ENCODE data around the gene PLD4.

PLD4 gene

GRCh38 chr14:104955396-104955770 is 30.7 kb downstream of the PLD4 start:
- H3K4me3 ChIP-seq (ENCODE audit: low read depth, low read length) = no peak overlapping the region
- no peak for DNase-seq (ENCODE audit: low read depth)
- TF ChIP-seq CTCF (IDR thresholded peaks at IDR 0.05; ENCODE audit: insufficient read depth, low read depth, low read length, missing control alignments) = no peak

GRCh38 chr14:104956290-104956890 is 31.7 kb downstream of the PLD4 start:
- TF ChIP-seq CTCF (IDR thresholded peaks at IDR 0.05; ENCODE audit: insufficient read depth, low read depth, low read length, missing control alignments) = no peak
- DNase-seq (ENCODE audit: low read depth) = no peak

GRCh38 chr14:104957146-104958113 is 32.8 kb downstream of the PLD4 start:
- TF ChIP-seq CTCF (IDR thresholded peaks at IDR 0.05; ENCODE audit: insufficient read depth, low read depth, low read length, missing control alignments) = no peak
- no peak for DNase-seq (ENCODE audit: low read depth)
- no peak overlapping the region for H3K4me3 ChIP-seq (ENCODE audit: low read depth, low read length)

More at GRCh38 chr14:104956290-104956890, 31.7 kb downstream of the PLD4 start:
- H3K4me3 ChIP-seq (ENCODE audit: low read depth, low read length) = no peak overlapping the region

GRCh38 chr14:104964546-104964945 is 39.9 kb downstream of the PLD4 start:
- DNase-seq (ENCODE audit: low read depth) = no peak
- no peak overlapping the region for H3K4me3 ChIP-seq (ENCODE audit: low read depth, low read length)
- TF ChIP-seq CTCF (IDR thresholded peaks at IDR 0.05; ENCODE audit: insufficient read depth, low read depth, low read length, missing control alignments) = no peak

GRCh38 chr14:104965561-104966231 is 41.0 kb downstream of the PLD4 start:
- no peak overlapping the region for H3K4me3 ChIP-seq (ENCODE audit: low read depth, low read length)
- no peak for TF ChIP-seq CTCF (IDR thresholded peaks at IDR 0.05; ENCODE audit: insufficient read depth, low read depth, low read length, missing control alignments)
- no peak for DNase-seq (ENCODE audit: low read depth)

GRCh38 chr14:104966261-104966865 is 41.7 kb downstream of the PLD4 start:
- no peak for DNase-seq (ENCODE audit: low read depth)
- H3K4me3 ChIP-seq (ENCODE audit: low read depth, low read length) = no peak overlapping the region
- no peak for TF ChIP-seq CTCF (IDR thresholded peaks at IDR 0.05; ENCODE audit: insufficient read depth, low read depth, low read length, missing control alignments)

All from GM12865 (cell line).